Activated T-helper 1 cell treated with anti-CD3 and anti-CD28 coated beads, Interleukin-12 subunit alpha, Interleukin-12 subunit beta, Interleukin-2, Interleukin-4 antibody, amounts not matched to agents 30 ng/mL and 10 ng/mL and 1 ng/mL, durations not matched to agents 14 hours and 24 hours and 36 hours (primary cell): ENCODE measurements around the gene AP2A2. TPM values are rescaled to one million over a fixed set of nuclear protein-coding genes. Genes with fewer than 3 reads are reported as not detected.

Experiments used
- DNase-seq: peaks from one replicate; pipeline ENCODE4 v3.0.0; 2021; ENCODE audit warnings: low spot score
- H3K27ac Mint-ChIP-seq: one replicate; pipeline ENCODE4 v1.8.0; 2021; ENCODE audit warnings: mild to moderate bottlenecking, mixed read lengths
- H3K27me3 Mint-ChIP-seq: one replicate; pipeline ENCODE4 v1.8.0; 2022; ENCODE audit warnings: mild to moderate bottlenecking, moderate library complexity, mixed read lengths; ENCODE audit not compliant: insufficient read depth
- H3K36me3 Mint-ChIP-seq: one replicate; pipeline ENCODE4 v1.8.0; 2021; ENCODE audit warnings: low read depth, mixed read lengths
- H3K4me1 Mint-ChIP-seq: one replicate; pipeline ENCODE4 v1.8.0; 2021; ENCODE audit warnings: low read depth, mixed read lengths
- H3K4me3 Mint-ChIP-seq: one replicate; pipeline ENCODE4 v1.8.0; 2021; ENCODE audit warnings: mild to moderate bottlenecking, moderate library complexity, mixed read lengths
- H3K9me3 Mint-ChIP-seq: one replicate; pipeline ENCODE4 v1.8.0; 2021; ENCODE audit warnings: mixed read lengths
- intact Hi-C: fragments of 100-400 bp; cut with micrococcal nuclease; formaldehyde crosslinking; loops from one replicate; pipeline ENCODE4 v1.15.1; 2024
- total RNA-seq: library from RNA; stranded (reverse); gene quantifications from 2 replicates; pipeline ENCODE4 v1.2.3, GENCODE V29; 2022

The AP2A2 gene
- total RNA-seq, 1 donor from 2014 or later = 60.4 TPM

GRCh38 chr11:980438-981357, 55.0 kb downstream of the AP2A2 start:
- Mint-ChIP-seq H3K27ac (no peak overlapping the region), H3K4me3 (no peak overlapping the region), H3K4me1 (peaks cover 9% of the 10 kb centered on the region), H3K9me3 (no peaks in the 10 kb centered on the region), H3K27me3 (no peaks in the 10 kb centered on the region), H3K36me3 (peaks cover 12% of the 10 kb centered on the region)
- DNase-seq = no peak
- intact Hi-C loops = no loop called here

DNA sequence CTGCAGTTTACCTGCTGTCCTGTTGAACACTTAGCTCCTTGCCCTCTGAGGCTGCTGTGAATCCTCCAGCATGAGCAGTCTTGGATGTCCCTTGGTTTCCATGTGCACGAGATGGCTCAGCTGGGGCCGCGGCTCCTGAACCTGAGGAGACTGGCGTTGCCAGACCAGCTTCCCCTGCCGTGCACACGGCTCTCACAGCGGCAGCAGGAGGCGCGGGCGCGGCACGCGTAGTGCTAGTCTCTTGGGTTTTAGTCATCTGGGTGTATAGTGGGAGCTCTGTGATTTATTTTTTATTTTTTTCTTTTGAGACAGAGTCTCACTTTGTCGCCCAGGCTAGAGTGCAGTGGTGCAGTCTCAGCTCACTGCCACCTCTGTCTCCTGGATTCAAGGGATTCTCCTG, 56.1 kb downstream of the AP2A2 start:
- no peak for DNase-seq
- intact Hi-C loops = no loop called here
- Mint-ChIP-seq H3K27ac (no peak overlapping the region), H3K4me3 (no peak overlapping the region), H3K4me1 (no peaks in the 10 kb centered on the region), H3K27me3 (no peaks in the 10 kb centered on the region), H3K9me3 (no peaks in the 10 kb centered on the region), H3K36me3 (peaks cover 12% of the 10 kb centered on the region)

GRCh38 chr11:984546-984945, 58.9 kb downstream of the AP2A2 start:
- Mint-ChIP-seq H3K36me3 (peaks cover 10% of the 10 kb centered on the region), H3K27ac (no peak overlapping the region), H3K9me3 (no peaks in the 10 kb centered on the region), H3K27me3 (no peaks in the 10 kb centered on the region), H3K4me1 (no peaks in the 10 kb centered on the region), H3K4me3 (no peak overlapping the region)
- intact Hi-C loops = no loop called here
- no peak for DNase-seq

DNA sequence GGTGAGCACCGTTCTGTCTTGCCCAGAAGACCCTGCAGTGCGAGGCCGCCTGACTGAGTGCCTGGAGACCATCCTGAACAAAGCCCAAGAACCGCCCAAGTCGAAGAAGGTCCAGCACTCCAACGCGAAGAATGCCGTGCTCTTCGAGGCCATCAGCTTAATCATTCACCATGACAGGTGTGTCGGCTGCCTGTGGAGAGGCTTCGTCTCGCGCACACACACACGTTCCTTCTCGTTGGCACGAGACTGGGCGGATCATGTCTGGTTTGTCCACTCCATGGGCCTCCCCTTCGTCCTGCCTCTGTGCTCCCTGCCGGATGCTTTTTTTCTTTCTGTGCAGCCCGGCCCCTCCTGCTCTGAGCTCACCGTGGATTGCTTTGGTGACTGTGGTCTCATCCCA, 59.7 kb downstream of the AP2A2 start:
- no peak overlapping the region for H3K4me3 Mint-ChIP-seq
- H3K27me3 Mint-ChIP-seq = no peaks in the 10 kb centered on the region
- peaks cover 10% of the 10 kb centered on the region for H3K36me3 Mint-ChIP-seq
- no peaks in the 10 kb centered on the region for H3K9me3 Mint-ChIP-seq
- H3K27ac Mint-ChIP-seq = no peak overlapping the region
- intact Hi-C loops = no loop called here
- no peaks in the 10 kb centered on the region for H3K4me1 Mint-ChIP-seq
- DNase-seq = no peak

DNA sequence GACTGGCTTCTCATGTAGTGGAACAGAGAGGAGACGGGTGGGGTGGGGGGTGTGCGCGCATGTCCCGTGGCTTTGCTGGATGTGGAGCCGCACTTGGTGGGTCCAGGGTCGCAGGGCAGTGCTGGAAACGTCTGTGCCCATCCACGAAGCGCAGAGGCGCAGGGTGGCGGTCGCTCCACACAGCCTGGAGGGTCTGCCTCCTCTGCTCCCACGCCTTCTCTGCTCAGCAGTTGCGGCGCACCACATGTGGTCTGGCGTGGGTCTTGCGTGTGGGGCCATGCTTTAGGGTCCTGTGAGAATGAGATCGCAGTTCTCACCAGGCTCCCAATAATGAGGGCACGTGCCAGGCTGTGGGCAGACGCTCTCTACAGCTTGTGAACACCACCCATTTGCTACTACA, 60.2 kb downstream of the AP2A2 start:
- no peak overlapping the region for H3K27ac Mint-ChIP-seq
- intact Hi-C loops = no loop called here
- no peak for DNase-seq
- no peaks in the 10 kb centered on the region for H3K27me3 Mint-ChIP-seq
- no peaks in the 10 kb centered on the region for H3K9me3 Mint-ChIP-seq
- no peak overlapping the region for H3K4me3 Mint-ChIP-seq
- no peaks in the 10 kb centered on the region for H3K4me1 Mint-ChIP-seq
- peaks cover 9% of the 10 kb centered on the region for H3K36me3 Mint-ChIP-seq

DNA sequence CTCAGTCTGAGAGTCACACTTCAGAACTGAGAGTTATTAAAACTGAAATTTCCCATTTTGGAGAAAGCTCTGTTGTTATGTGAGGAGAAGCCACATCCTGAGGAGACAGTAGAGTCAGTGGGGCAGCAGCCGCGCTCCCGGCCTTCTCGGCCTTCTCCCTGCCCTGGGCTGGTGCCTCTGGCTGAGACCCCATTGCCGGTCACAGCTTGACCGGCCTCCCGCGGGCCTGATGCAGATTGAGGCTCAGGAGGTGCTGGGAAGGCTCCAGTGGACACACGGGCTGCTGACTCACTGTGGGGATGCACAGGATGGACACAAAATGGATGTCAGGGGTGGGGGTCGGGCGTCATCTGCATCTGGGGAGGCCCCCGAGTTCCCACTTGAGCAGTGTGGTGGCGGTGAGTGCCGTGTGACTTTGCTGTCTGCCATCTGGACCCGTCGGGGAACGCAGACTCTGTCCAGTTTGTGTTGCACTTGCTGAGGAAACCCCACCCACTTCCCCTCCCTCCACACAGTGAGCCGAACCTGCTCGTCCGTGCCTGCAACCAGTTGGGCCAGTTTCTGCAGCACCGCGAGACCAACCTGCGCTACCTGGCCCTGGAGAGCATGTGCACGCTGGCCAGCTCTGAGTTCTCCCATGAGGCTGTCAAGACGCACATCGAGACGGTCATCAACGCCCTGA, 60.7 kb downstream of the AP2A2 start:
- Mint-ChIP-seq H3K27ac (no peak overlapping the region), H3K27me3 (no peaks in the 10 kb centered on the region), H3K36me3 (peaks cover 6% of the 10 kb centered on the region)

GRCh38 chr11:986952-987305, 61.3 kb downstream of the AP2A2 start:
- H3K36me3 Mint-ChIP-seq = peaks cover 6% of the 10 kb centered on the region
- H3K27ac Mint-ChIP-seq = no peak overlapping the region
- H3K9me3 Mint-ChIP-seq = no peaks in the 10 kb centered on the region
- no peaks in the 10 kb centered on the region for H3K27me3 Mint-ChIP-seq
- intact Hi-C loops = no loop called here
- H3K4me3 Mint-ChIP-seq = no peak overlapping the region
- no peaks in the 10 kb centered on the region for H3K4me1 Mint-ChIP-seq
- DNase-seq = no peak

More for the DNA sequence above, 60.7 kb downstream of the AP2A2 start:
- Mint-ChIP-seq H3K4me3 (no peak overlapping the region), H3K9me3 (no peaks in the 10 kb centered on the region), H3K4me1 (no peaks in the 10 kb centered on the region)
- intact Hi-C loops = no loop called here
- DNase-seq = no peak

DNA sequence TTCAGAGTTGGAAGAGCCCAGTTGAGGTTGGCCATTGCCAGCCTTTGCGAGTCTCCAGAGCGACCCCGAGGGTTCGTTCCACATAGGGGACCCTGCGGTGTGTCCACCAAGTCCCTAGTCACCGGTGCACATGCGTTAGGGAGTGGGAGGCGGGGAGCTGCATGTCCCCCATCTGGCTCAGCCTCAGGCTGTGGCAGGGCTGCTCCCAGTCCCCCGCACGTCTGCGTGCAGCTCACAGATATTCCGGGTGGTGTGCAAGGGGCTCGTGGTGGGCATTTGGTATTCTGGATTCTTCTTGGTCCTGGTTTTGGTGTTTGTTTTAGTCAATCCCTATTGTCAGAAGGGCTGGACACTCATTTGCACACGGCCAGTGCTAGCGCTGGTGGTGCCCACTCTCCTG, 62.0 kb downstream of the AP2A2 start:
- Mint-ChIP-seq H3K36me3 (peaks cover 6% of the 10 kb centered on the region), H3K9me3 (no peaks in the 10 kb centered on the region), H3K27ac (no peak overlapping the region), H3K4me3 (no peak overlapping the region), H3K4me1 (no peaks in the 10 kb centered on the region), H3K27me3 (no peaks in the 10 kb centered on the region)
- no peak for DNase-seq
- intact Hi-C loops = no loop called here

GRCh38 chr11:990101-990500, 64.4 kb downstream of the AP2A2 start:
- intact Hi-C loops = no loop called here
- H3K36me3 Mint-ChIP-seq = peaks cover 3% of the 10 kb centered on the region
- H3K9me3 Mint-ChIP-seq = no peaks in the 10 kb centered on the region
- H3K27ac Mint-ChIP-seq = no peak overlapping the region
- H3K4me1 Mint-ChIP-seq = peaks cover 3% of the 10 kb centered on the region
- H3K4me3 Mint-ChIP-seq = no peak overlapping the region
- H3K27me3 Mint-ChIP-seq = no peaks in the 10 kb centered on the region
- no peak for DNase-seq

- Mint-ChIP-seq H3K9me3 (no peaks in the 10 kb centered on the region), H3K36me3 (peaks cover 7% of the 10 kb centered on the region), H3K27ac (no peak overlapping the region), H3K4me3 (no peak overlapping the region), H3K4me1 (peaks cover 10% of the 10 kb centered on the region), H3K27me3 (no peaks in the 10 kb centered on the region)
- intact Hi-C loops = no loop called here
- DNase-seq = no peak
Observed at GRCh38 chr11:991034-991433, 65.4 kb downstream of the AP2A2 start.

DNA sequence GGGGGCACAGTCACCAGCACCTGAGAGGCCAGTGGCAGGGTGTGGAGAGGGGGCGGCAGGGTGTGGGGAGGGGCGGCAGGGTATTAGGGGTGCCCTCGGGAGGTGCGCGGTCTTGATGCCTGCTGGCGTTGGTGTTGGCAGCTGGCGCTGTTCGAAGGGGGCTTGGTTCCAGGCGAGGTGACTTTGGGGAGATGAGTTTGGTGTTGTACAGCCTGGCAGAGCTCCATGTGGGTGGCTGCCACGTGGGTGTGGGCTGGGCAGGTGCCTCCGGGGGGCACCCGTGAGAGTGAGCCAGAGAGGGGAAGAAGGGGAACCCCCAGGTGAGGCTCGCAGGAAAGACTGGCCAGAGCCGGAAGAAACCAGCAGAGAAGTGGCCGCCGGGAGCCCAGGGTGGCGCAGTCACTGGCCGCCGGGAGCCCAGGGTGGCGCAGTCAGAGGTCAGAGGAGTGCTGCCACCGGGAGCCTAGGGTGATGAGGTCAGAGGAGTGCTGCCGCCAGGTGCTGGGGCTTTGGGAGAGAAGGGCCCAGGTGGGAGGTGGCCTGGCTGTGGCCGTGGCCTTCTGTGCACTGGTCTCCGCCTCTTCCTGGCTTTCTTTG, 66.1 kb downstream of the AP2A2 start:
- Mint-ChIP-seq H3K9me3 (no peaks in the 10 kb centered on the region), H3K4me1 (peaks cover 15% of the 10 kb centered on the region), H3K27me3 (no peaks in the 10 kb centered on the region), H3K27ac (no peak overlapping the region), H3K4me3 (no peak overlapping the region), H3K36me3 (peaks cover 9% of the 10 kb centered on the region)
- no peak for DNase-seq
- intact Hi-C loops = no loop called here

- no peak overlapping the region for H3K4me3 Mint-ChIP-seq
- no peak for DNase-seq
- peaks cover 9% of the 10 kb centered on the region for H3K36me3 Mint-ChIP-seq
- H3K27me3 Mint-ChIP-seq = no peaks in the 10 kb centered on the region
- intact Hi-C loops = no loop called here
- peaks cover 15% of the 10 kb centered on the region for H3K4me1 Mint-ChIP-seq
- H3K9me3 Mint-ChIP-seq = no peaks in the 10 kb centered on the region
- H3K27ac Mint-ChIP-seq = no peak overlapping the region
Observed at GRCh38 chr11:992577-992976, 66.9 kb downstream of the AP2A2 start.

GRCh38 chr11:993632-994167, 68.0 kb downstream of the AP2A2 start:
- no peak for DNase-seq
- Mint-ChIP-seq H3K4me3 (no peak overlapping the region), H3K27me3 (no peaks in the 10 kb centered on the region), H3K36me3 (peaks cover 9% of the 10 kb centered on the region), H3K4me1 (peaks cover 15% of the 10 kb centered on the region), H3K27ac (no peak overlapping the region), H3K9me3 (no peaks in the 10 kb centered on the region)
- intact Hi-C loops = no loop called here
